Fibroblast of the aortic adventitia (primary cell): ENCODE data around the gene ZNF385A. TPM values are rescaled to one million over a fixed set of nuclear protein-coding genes. Genes with fewer than 3 reads are reported as not detected.
"Not testable (repeated sequence)": the region's sequence is repeated elsewhere in the genome, so short reads cannot be mapped to it uniquely, and the experiment has no call there.

Experiments
- DNase-seq: peaks from one replicate; pipeline ENCODE4 v3.0.0-alpha.2; 2010; ENCODE audit warnings: low read depth
- H3K4me3 ChIP-seq: 2 replicates; pipeline ENCODE4 v1.5.1; 2011; ENCODE audit warnings: low read depth, mild to moderate bottlenecking, control low read depth, low read length, moderate library complexity
- total RNA-seq: library from RNA; depleted of rRNA; stranded (reverse); fragments of >200 nt; gene quantifications from 2 replicates; pipeline ENCODE4 v1.2.3, GENCODE V29; 2012; ENCODE audit warnings: low replicate concordance
- TF ChIP-seq, protein P1 (sequence below): IDR thresholded peaks from 2 replicates; pipeline ENCODE4 v1.5.1; 2011; ENCODE audit warnings: mild to moderate bottlenecking, low read length, control low read depth, inconsistent platforms; ENCODE audit not compliant: insufficient read depth

ZNF385A gene
- total RNA-seq, 1 donor = 0.99 TPM

DNA sequence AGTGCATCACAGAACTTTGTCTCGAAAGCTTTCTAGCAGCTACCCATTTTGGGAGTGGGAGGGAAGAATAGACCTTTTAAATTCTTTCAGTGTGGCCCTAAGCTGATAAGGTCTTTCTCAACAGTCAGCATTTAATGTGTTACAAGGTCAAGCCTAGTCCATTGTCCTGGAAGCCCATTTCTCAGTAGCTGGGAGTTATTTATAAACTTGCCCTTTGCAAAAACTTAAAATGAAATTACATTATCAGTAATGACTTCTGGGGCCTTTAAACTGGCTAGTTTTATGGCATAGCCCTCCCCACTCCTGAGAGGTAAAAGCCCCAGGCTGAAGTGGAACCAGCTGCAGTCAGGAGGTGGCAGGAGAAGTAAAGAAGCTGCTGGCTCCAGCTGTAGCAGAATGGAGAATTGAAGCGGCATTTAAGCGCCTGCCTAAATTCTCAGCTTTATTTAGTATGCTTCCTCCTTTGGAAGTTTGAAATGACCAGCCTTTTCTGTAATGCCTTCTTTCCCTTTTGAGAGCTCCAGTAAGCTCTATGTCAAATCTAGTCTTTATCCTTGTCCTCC is 47.2 kb downstream of the ZNF385A start:
- DNase-seq = peak; percentile 39
- TF ChIP-seq, protein P1, sequence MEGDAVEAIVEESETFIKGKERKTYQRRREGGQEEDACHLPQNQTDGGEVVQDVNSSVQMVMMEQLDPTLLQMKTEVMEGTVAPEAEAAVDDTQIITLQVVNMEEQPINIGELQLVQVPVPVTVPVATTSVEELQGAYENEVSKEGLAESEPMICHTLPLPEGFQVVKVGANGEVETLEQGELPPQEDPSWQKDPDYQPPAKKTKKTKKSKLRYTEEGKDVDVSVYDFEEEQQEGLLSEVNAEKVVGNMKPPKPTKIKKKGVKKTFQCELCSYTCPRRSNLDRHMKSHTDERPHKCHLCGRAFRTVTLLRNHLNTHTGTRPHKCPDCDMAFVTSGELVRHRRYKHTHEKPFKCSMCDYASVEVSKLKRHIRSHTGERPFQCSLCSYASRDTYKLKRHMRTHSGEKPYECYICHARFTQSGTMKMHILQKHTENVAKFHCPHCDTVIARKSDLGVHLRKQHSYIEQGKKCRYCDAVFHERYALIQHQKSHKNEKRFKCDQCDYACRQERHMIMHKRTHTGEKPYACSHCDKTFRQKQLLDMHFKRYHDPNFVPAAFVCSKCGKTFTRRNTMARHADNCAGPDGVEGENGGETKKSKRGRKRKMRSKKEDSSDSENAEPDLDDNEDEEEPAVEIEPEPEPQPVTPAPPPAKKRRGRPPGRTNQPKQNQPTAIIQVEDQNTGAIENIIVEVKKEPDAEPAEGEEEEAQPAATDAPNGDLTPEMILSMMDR = peak; percentile 22
- no peak overlapping the region for H3K4me3 ChIP-seq

DNA sequence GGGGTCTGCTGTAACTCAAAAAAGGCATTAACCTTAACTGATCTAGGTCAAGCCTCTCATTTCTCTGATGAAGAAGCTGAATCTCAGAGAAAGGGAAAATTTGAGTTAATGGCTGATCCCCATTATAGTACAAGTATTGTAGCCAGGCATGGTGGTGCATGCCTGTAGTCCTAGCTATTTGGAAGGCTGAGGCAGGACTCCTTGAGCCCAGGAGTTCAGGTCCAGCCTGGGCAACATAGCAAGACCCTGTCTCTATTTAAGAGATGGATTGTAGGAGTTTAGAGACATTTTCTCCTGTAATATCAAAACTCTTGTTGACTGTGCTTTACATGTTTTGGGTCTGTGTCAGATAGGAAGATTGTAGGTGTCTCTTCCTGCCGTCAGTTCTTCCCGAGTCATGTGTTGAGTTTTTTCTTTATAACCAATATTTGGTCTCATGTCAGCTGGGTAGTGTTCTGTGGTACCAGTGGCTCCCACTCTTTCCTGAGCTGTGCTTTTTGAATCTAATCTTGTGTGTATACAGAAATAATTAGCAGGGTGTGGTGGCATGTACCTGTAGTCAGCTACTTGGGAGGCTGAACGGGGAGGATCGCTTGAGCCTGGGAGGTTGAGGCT is 51.0 kb downstream of the ZNF385A start:
- no peak overlapping the region for H3K4me3 ChIP-seq
- TF ChIP-seq, protein P1 = no peak
- no peak for DNase-seq

DNA sequence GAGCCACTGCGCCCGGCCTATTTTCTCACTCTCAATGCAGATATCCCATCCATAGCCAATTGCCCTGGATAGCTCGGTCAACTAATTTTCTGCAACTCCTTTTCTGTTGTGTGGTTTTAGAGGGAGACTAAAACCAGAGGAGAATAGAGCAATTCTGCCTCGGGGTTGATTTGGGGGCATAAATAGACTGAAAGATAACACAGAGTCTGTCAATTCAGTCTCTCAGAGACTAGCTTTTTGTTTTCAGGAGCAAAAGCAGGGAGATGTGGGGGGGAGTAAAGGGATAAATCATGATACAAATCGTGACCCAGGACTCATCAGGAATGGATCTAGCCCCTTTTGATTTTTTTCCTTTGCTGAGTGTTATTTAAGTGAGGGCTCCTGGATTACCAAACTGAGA is 53.1 kb downstream of the ZNF385A start:
- H3K4me3 ChIP-seq = no peak overlapping the region
- TF ChIP-seq, protein P1 = no peak
- no peak for DNase-seq

DNA sequence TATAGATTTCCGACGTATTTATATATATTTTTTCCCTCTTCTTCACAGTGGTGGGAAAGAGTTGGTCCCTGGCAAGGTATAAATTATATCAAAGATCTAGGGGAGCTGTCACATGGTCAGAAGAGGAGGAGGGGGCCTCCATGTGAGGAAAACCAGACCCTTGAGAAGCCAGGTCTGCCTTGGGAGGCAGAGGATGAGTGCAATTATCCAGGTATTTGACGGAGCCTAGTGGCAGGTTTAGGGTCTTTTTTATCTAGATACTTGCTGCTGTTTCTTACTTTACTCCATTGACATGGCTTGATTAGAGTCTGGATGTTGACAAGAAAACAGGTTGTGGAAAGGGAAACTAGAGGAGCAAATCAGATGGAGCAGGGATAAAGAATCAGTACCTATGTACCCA is 54.1 kb downstream of the ZNF385A start:
- no peak overlapping the region for H3K4me3 ChIP-seq
- TF ChIP-seq, protein P1 = no peak
- DNase-seq = no peak

DNA sequence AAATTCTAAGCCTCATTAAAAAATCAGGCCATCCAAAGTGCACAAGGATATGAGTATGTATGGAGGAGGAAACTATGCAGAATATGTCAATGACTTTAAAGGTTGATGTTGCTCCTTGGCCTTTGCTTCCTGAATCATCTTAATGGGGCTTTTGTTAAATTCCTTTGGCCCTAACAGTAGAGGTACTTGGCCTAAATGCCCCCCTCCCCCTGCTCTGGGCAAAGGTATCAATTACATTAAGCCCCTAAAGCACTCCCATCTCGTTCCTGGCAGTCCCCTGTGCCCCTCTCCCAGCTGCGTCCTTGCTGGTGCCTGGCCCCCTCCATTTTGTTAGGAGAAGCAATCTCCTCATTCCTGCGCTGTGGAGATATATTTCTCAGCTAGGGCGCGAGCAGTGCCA is 54.8 kb downstream of the ZNF385A start:
- DNase-seq = no peak
- no peak overlapping the region for H3K4me3 ChIP-seq
- TF ChIP-seq, protein P1 = no peak

DNA sequence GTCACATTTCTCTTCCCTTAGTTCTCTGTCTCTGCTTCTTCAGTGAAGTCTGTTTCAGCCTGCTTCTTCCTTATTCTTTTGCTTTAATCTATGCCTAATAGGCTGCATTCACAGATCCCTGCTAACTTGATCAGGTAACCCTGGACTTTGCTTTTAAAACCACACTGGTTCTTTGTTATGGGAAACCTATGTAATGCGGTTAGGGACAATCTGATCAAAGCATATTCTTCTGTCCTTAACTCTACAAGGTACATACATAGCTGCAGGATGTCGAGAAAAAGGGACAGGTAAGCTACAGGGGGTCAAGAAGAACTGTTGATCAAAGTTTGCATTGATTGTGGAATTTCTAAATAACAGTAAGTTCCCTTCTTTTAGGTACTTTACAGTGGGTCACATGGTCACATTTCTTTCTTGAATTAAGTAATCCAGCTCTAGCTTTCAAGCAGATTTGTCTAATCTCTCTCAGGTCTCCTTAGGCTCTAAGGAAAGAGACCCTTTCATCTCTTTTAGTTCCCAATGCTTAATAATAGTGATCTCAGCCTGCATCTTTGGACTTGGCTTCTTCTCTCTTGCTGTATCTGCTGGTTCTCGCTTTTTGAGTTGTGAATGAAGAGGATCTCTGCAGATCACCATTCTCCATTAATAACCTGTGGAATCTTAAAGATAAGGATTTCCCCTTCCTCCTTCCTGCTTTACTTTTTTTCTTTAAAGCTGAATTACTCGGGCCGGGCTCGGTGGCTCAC is 55.8 kb downstream of the ZNF385A start:
- TF ChIP-seq, protein P1 = no peak
- H3K4me3 ChIP-seq = no peak overlapping the region
- no peak for DNase-seq

DNA sequence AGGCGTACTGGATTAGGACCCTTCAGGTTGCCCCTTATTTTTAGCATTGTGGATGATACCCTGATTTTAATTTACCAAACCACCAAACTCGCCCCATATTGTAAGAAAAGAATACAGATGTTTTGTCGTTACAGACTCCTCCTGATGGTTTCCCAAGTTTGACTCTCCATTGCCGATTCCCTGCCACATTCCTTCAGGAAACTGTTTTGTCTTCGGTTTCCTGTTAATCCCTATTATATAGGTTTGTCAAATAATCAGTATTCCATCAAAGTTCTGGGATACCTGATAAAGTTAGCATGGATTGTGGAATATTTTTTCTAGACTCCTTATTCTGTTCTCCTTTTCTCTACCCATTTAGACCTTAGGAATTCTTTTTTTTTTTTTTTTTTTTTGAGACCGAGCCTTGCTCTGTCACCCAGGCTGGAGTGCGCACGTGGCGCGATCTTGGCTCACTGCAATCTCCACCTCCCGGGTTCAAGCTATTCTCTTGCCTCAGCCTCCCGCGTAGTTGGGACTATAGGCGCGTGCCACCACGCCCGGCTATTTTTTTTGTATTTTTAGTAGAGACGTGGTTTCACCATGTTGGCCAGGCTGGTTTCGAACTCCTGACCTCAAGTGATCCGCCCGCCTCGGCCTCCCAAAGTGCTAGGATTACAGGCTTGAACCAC is 59.0 kb downstream of the ZNF385A start:
- DNase-seq = not testable (repeated sequence)
- H3K4me3 ChIP-seq = peak overlapping the region; percentile 93
